VCaP (cell line): Measurements from ENCODE around the gene PLCD1.
A peak's percentile ranks its signal among the peaks of the same experiment; 100 is the strongest.

ENCODE experiments used
- H3K27ac ChIP-seq: fragments of 450-650 bp; 2 replicates; pipeline ENCODE4 v1.5.1; 2017
- CTCF ChIP-seq: fragments of 450-650 bp; conservative IDR thresholded peaks from 2 replicates; pipeline ENCODE4 v1.5.1; 2017; ENCODE audit warnings: mild to moderate bottlenecking, moderate library complexity

Gene PLCD1

GRCh38 chr3:38008971-38009580 is 20.4 kb downstream of the PLCD1 start:
- no peak for TF ChIP-seq CTCF

GRCh38 chr3:38008191-38008701 is 21.2 kb downstream of the PLCD1 start:
- H3K27ac ChIP-seq = no peak overlapping the region
- TF ChIP-seq CTCF = no peak

More at GRCh38 chr3:38008971-38009580, 20.4 kb downstream of the PLCD1 start:
- no peak overlapping the region for H3K27ac ChIP-seq

- no peak for TF ChIP-seq CTCF
- no peak overlapping the region for H3K27ac ChIP-seq
These were observed 21.7 kb downstream of the PLCD1 start for GRCh38 chr3:38007754-38008090.

GRCh38 chr3:38006445-38006995 is 22.9 kb downstream of the PLCD1 start:
- no peak for TF ChIP-seq CTCF
- H3K27ac ChIP-seq = no peak overlapping the region; the same call in 1 of the 2 replicates

GRCh38 chr3:38006031-38006430 is 23.4 kb downstream of the PLCD1 start:
- TF ChIP-seq CTCF = no peak
- H3K27ac ChIP-seq = peak overlapping the region; percentile 69; the same call in 1 of the 2 replicates

GRCh38 chr3:38005076-38006020 is 24.1 kb downstream of the PLCD1 start:
- no peak for TF ChIP-seq CTCF
- peak overlapping the region; percentile 69 for H3K27ac ChIP-seq
